Measurements from ENCODE around the gene ENO1. TPM values are rescaled to one million over a fixed set of nuclear protein-coding genes. Genes with fewer than 3 reads are reported as not detected.

The ENO1 gene
- total and polyA plus RNA-seq, 10 of the 15 experiments (the other 5 are each of a cell fraction or from before 2014, with no cell fraction given): 1,850 to 4,219 (median 2,331) TPM

DNA sequence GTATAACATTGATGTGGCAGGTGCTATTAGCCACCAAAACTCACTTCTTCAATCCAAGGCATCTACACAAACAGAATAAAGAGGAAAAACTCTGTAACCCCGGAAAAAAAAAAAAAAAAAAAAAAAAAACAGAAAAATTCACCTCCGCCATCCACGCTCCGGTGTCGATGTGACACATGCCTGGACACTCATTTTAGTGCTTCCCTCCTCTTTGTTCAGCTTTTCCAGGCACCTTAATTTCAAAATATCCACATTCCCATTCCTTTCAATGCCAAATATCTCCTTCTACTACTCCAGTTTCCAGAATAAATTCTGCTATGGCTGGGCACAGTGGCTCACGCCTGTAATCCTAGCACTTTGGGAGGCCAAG, 55.2 kb downstream of the ENO1 start (continued):
- TF ChIP-seq, protein P1, sequence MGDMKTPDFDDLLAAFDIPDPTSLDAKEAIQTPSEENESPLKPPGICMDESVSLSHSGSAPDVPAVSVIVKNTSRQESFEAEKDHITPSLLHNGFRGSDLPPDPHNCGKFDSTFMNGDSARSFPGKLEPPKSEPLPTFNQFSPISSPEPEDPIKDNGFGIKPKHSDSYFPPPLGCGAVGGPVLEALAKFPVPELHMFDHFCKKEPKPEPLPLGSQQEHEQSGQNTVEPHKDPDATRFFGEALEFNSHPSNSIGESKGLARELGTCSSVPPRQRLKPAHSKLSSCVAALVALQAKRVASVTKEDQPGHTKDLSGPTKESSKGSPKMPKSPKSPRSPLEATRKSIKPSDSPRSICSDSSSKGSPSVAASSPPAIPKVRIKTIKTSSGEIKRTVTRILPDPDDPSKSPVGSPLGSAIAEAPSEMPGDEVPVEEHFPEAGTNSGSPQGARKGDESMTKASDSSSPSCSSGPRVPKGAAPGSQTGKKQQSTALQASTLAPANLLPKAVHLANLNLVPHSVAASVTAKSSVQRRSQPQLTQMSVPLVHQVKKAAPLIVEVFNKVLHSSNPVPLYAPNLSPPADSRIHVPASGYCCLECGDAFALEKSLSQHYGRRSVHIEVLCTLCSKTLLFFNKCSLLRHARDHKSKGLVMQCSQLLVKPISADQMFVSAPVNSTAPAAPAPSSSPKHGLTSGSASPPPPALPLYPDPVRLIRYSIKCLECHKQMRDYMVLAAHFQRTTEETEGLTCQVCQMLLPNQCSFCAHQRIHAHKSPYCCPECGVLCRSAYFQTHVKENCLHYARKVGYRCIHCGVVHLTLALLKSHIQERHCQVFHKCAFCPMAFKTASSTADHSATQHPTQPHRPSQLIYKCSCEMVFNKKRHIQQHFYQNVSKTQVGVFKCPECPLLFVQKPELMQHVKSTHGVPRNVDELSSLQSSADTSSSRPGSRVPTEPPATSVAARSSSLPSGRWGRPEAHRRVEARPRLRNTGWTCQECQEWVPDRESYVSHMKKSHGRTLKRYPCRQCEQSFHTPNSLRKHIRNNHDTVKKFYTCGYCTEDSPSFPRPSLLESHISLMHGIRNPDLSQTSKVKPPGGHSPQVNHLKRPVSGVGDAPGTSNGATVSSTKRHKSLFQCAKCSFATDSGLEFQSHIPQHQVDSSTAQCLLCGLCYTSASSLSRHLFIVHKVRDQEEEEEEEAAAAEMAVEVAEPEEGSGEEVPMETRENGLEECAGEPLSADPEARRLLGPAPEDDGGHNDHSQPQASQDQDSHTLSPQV (IDR thresholded peaks at IDR 0.05): no peak
- TF ChIP-seq CEBPZ (IDR thresholded peaks at IDR 0.05; ENCODE audit: low read depth, low read length) (no peak), IRF5 (IDR thresholded peaks at IDR 0.05; ENCODE audit: borderline replicate concordance) (no peak), CHD4 (IDR thresholded peaks at IDR 0.05) (no peak)

Data from GM12878 (cell line).